H9 (cell line): ENCODE data around the gene INHBB. TPM values are rescaled to one million over a fixed set of nuclear protein-coding genes. Genes with fewer than 3 reads are reported as not detected.

Source experiments
- DNase-seq: peaks from one replicate; pipeline ENCODE4 v3.0.0-alpha.2; 2017
- H2AFZ ChIP-seq: one replicate; pipeline ENCODE4 v1.6.1; 2013; ENCODE audit warnings: mild to moderate bottlenecking, low read length, control low read depth, moderate library complexity
- H2AK5ac ChIP-seq: 2 replicates; pipeline ENCODE4 v1.6.1; 2013; ENCODE audit warnings: low read length, control low read depth, mixed read lengths; ENCODE audit not compliant: insufficient read length
- H2BK120ac ChIP-seq: one replicate; pipeline ENCODE4 v1.6.1; 2013; ENCODE audit warnings: low read depth, mild to moderate bottlenecking, low read length, control low read depth, inconsistent platforms; ENCODE audit not compliant: poor library complexity, severe bottlenecking
- H2BK12ac ChIP-seq: 2 replicates; pipeline ENCODE4 v1.6.1; 2013; ENCODE audit warnings: low read length, control low read depth, mixed read lengths, low read depth; ENCODE audit not compliant: insufficient read length
- H2BK15ac ChIP-seq: 2 replicates; pipeline ENCODE4 v1.6.1; 2013; ENCODE audit warnings: low read depth, low read length, control low read depth
- H2BK20ac ChIP-seq: one replicate; pipeline ENCODE4 v1.6.1; 2013; ENCODE audit warnings: low read depth, mild to moderate bottlenecking, low read length, control low read depth, inconsistent platforms; ENCODE audit not compliant: poor library complexity, severe bottlenecking
- H2BK5ac ChIP-seq: 2 replicates; pipeline ENCODE4 v1.6.1; 2013; ENCODE audit warnings: low read length, control low read depth, mixed read lengths; ENCODE audit not compliant: insufficient read length
- H3K14ac ChIP-seq: 2 replicates; pipeline ENCODE4 v1.6.1; 2013; ENCODE audit warnings: low read length, control low read depth; ENCODE audit not compliant: insufficient read depth
- H3K18ac ChIP-seq: 2 replicates; pipeline ENCODE4 v1.6.1; 2013; ENCODE audit warnings: low read depth, mild to moderate bottlenecking, mixed read lengths, low read length, control low read depth; ENCODE audit not compliant: insufficient read length
- H3K23ac ChIP-seq: 2 replicates; pipeline ENCODE4 v1.6.1; 2013; ENCODE audit warnings: low read length, control low read depth, mixed read lengths, low read depth; ENCODE audit not compliant: insufficient read length
- H3K23me2 ChIP-seq: 2 replicates; pipeline ENCODE4 v1.6.1; 2013; ENCODE audit warnings: low read depth, mild to moderate bottlenecking, mixed read lengths, low read length, control low read depth; ENCODE audit not compliant: insufficient read length, poor library complexity, severe bottlenecking
- H3K27ac ChIP-seq: 2 replicates; pipeline ENCODE4 v1.5.1; 2013; ENCODE audit warnings: low read length, control low read depth, mixed read lengths, low read depth; ENCODE audit not compliant: insufficient read length
- H3K27me3 ChIP-seq: 2 replicates; pipeline ENCODE4 v1.6.1; 2013; ENCODE audit warnings: low read length, control low read depth, inconsistent platforms; ENCODE audit not compliant: insufficient read depth
- H3K4ac ChIP-seq: 2 replicates; pipeline ENCODE4 v1.6.1; 2013; ENCODE audit warnings: low read depth, mild to moderate bottlenecking, control low read depth, inconsistent platforms, low read length, moderate library complexity
- H3K4me1 ChIP-seq: 2 replicates; pipeline ENCODE4 v1.6.1; 2013; ENCODE audit warnings: low read length, control low read depth, inconsistent platforms; ENCODE audit not compliant: insufficient read depth
- H3K4me2 ChIP-seq: 2 replicates; pipeline ENCODE4 v1.6.1; 2013; ENCODE audit warnings: low read length, control low read depth, mixed read lengths; ENCODE audit not compliant: insufficient read length, insufficient read depth
- H3K56ac ChIP-seq: 2 replicates; pipeline ENCODE4 v1.6.1; 2013; ENCODE audit warnings: low read depth, mild to moderate bottlenecking, mixed read lengths, low read length, control low read depth; ENCODE audit not compliant: insufficient read length
- H3K79me1 ChIP-seq: 2 replicates; pipeline ENCODE4 v1.6.1; 2013; ENCODE audit warnings: low read depth, mild to moderate bottlenecking, moderate library complexity, low read length, control low read depth, inconsistent platforms; ENCODE audit not compliant: insufficient read depth, poor library complexity, severe bottlenecking
- H3K79me2 ChIP-seq: 2 replicates; pipeline ENCODE4 v1.6.1; 2013; ENCODE audit warnings: low read length, control low read depth, inconsistent platforms; ENCODE audit not compliant: insufficient read depth
- H3K9ac ChIP-seq: 2 replicates; pipeline ENCODE4 v1.6.1; 2013; ENCODE audit warnings: low read length, control low read depth, mixed read lengths; ENCODE audit not compliant: insufficient read length; ENCODE audit errors: extremely low read depth
- H3K9me3 ChIP-seq: one replicate; pipeline ENCODE4 v1.6.1; 2013; ENCODE audit warnings: low read depth, low read length, inconsistent platforms; ENCODE audit not compliant: control insufficient read depth
- H3T11ph ChIP-seq: one replicate; pipeline ENCODE4 v1.6.1; 2013; ENCODE audit warnings: mild to moderate bottlenecking, low read length, control low read depth, inconsistent platforms
- H4K20me1 ChIP-seq: one replicate; pipeline ENCODE4 v1.6.1; 2013; ENCODE audit not compliant: control insufficient read depth, insufficient read length, insufficient read depth
- H4K5ac ChIP-seq: 2 replicates; pipeline ENCODE4 v1.6.1; 2013; ENCODE audit warnings: low read depth, mild to moderate bottlenecking, mixed read lengths, low read length, control low read depth; ENCODE audit not compliant: insufficient read length
- H4K8ac ChIP-seq: replicated peaks from 2 replicates; pipeline ENCODE4 v1.6.1; 2013; ENCODE audit warnings: low read length, control low read depth, mixed read lengths, low read depth; ENCODE audit not compliant: insufficient read length
- H4K91ac ChIP-seq: 2 replicates; pipeline ENCODE4 v1.6.1; 2013; ENCODE audit warnings: low read depth, mild to moderate bottlenecking, moderate library complexity, mixed read lengths, low read length, control low read depth; ENCODE audit not compliant: insufficient read length
- H3K27ac Mint-ChIP-seq, 3 experiments: 2 replicates in 2 of 3; 3 replicates in 1 of 3; pipeline ENCODE4 v1.8.0; 2020 to 2021; ENCODE audit warnings: mixed read lengths in 3 of 3, mild to moderate bottlenecking in 1 of 3, moderate library complexity in 1 of 3
- H3K27me3 Mint-ChIP-seq: 2 replicates; pipeline ENCODE4 v1.8.0; 2021; ENCODE audit warnings: low read depth, mild to moderate bottlenecking, moderate library complexity, mixed read lengths
- H3K36me3 Mint-ChIP-seq, 3 experiments: 2 replicates in 2 of 3; 3 replicates in 1 of 3; pipeline ENCODE4 v1.8.0; 2020 to 2021; ENCODE audit warnings: low read depth in 3 of 3, mixed read lengths in 3 of 3; ENCODE audit not compliant: insufficient read depth in 1 of 3
- H3K4me1 Mint-ChIP-seq, 2 experiments: 2 replicates each; pipeline ENCODE4 v1.8.0; 2020; ENCODE audit warnings: mixed read lengths in 2 of 2
- H3K4me3 Mint-ChIP-seq, 2 experiments: 2 replicates in 1 of 2; 3 replicates in 1 of 2; pipeline ENCODE4 v1.8.0; 2020 to 2021; ENCODE audit warnings: mild to moderate bottlenecking in 2 of 2, mixed read lengths in 2 of 2, moderate library complexity in 1 of 2
- H3K9me3 Mint-ChIP-seq, 2 experiments: 2 replicates in 1 of 2; 3 replicates in 1 of 2; pipeline ENCODE4 v1.8.0; 2020; ENCODE audit warnings: mild to moderate bottlenecking in 2 of 2, mixed read lengths in 2 of 2, moderate library complexity in 1 of 2
- CTCF ChIP-seq: fragments of 200-600 bp; sonication (generic); conservative IDR thresholded peaks from 3 replicates; pipeline ENCODE4 v1.8.0; 2021; ENCODE audit warnings: antibody characterized with exemption, mild to moderate bottlenecking
- WGBS: extraction: QIAGEN DNeasy Blood & Tissue Kit; methylation state at CpG from one replicate; pipeline ENCODE4 v1.1.7; 2013; ENCODE audit warnings: missing lambda C conversion rate, low lambda C conversion rate, mixed read lengths; ENCODE audit not compliant: insufficient read length; ENCODE audit errors: extremely low coverage; 5-methylcytosine and 5-hydroxymethylcytosine counted together
- total RNA-seq: library from RNA; stranded (reverse); gene quantifications from 2 replicates; pipeline ENCODE4 v1.2.1, GENCODE V29; 2021

INHBB gene
- total RNA-seq, 1 experiment from 2014 or later = 0.13 TPM

GRCh38 chr2:120317916-120318315, 28.0 kb upstream of the INHBB start:
- H2AFZ ChIP-seq = no peak overlapping the region
- no peak overlapping the region for H4K91ac ChIP-seq
- Mint-ChIP-seq H3K4me1 (peaks cover 10 to 26% of the 10 kb centered on the region in 2 experiments), H3K27me3 (peaks cover 73% of the 10 kb centered on the region), H3K36me3 (no peaks in the 10 kb centered on the region; a peak in 1 of 7 replicates), H3K27ac (no peak overlapping the region; a peak in 1 of 7 replicates), H3K9me3 (no peaks in the 10 kb centered on the region; a peak in 1 of 5 replicates), H3K4me3 (no peak overlapping the region)
- H3K79me2 ChIP-seq = no peaks in the 10 kb centered on the region
- no peak for TF ChIP-seq CTCF
- H3K18ac ChIP-seq = no peak overlapping the region
- H2BK120ac ChIP-seq = no peak overlapping the region
- no peak overlapping the region for H3K4ac ChIP-seq
- H3K4me1 ChIP-seq = no peaks in the 10 kb centered on the region
- no peaks in the 10 kb centered on the region for H3K9me3 ChIP-seq
- H3K9ac ChIP-seq = no peak overlapping the region
- no peak overlapping the region for H2BK5ac ChIP-seq
- no peak overlapping the region for H3T11ph ChIP-seq
- H2BK12ac ChIP-seq = no peak overlapping the region
- no peaks in the 10 kb centered on the region for H3K79me1 ChIP-seq
- peaks cover 2% of the 10 kb centered on the region for H3K23me2 ChIP-seq
- no peak overlapping the region for H3K14ac ChIP-seq
- no peak overlapping the region for H2BK20ac ChIP-seq
- peaks cover 6% of the 10 kb centered on the region; the same call in 1 of the 2 replicates for H3K27me3 ChIP-seq
- no CpG with 5 or more reads among the region's 8 CpGs for WGBS
- H3K23ac ChIP-seq = no peak overlapping the region
- H3K27ac ChIP-seq = no peak overlapping the region
- no peak overlapping the region for H3K4me2 ChIP-seq
- H2BK15ac ChIP-seq = no peak overlapping the region
- DNase-seq = no peak
- H4K8ac ChIP-seq = no peak overlapping the region
- H2AK5ac ChIP-seq = no peak overlapping the region
- peaks cover 2% of the 10 kb centered on the region for H4K20me1 ChIP-seq
- H4K5ac ChIP-seq = no peak overlapping the region
- H3K56ac ChIP-seq = no peak overlapping the region
